ENCODE measurements around the gene ITGA2B. TPM values are rescaled to one million over a fixed set of nuclear protein-coding genes. Genes with fewer than 3 reads are reported as not detected.
A peak's percentile ranks its signal among the peaks of the same experiment; 100 is the strongest.

Gene ITGA2B
- total RNA-seq, 4 donors from 2014 or later: 0.31 to 1.2 (median 0.45) TPM; not detected in 1

DNA sequence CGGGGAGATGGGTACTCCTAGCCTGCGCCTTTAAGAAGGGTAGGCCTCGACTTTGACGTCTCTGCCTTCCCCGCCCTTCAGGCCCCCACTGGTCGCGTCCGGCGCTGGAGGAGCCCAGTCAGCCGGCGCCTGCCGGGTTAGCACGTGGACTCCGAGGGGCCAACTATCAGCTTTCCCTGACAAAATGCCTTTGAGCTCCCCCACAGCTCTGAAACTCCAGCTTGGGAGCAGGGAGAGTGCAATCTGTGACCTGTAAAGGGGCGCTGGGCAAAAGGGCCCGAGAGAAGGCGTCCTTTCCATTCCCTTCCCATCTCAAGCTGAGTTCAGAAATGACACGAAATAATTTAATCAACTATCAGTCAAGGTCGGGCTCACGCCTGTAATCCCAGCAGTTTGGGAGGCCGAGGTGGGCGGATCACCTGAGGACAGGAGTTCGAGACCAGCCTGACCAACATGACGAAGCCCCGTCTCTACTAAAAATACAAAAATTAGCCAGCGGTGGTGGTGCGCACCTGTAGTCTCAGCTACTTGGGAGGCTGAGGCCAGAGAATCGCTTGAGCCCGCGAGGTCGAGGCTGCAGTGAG, 62.5 kb downstream of the ITGA2B start:
- Histone ChIP-seq H3K27ac (peak overlapping the region in 3 of 4 donors; percentile 92 to 97 (median 95)), H3K4me3 (peak overlapping the region in 1 of 2 donors; percentile 67), H3K9me3 (no peaks in the 10 kb centered on the region), H3K27me3 (no peaks in the 10 kb centered on the region), H3K4me1 (peaks cover 0 to 57% (median 14%) of the 10 kb centered on the region in 3 donors), H3K36me3 (peaks cover 0 to 8% of the 10 kb centered on the region in 2 donors)
- TF ChIP-seq, protein P1, sequence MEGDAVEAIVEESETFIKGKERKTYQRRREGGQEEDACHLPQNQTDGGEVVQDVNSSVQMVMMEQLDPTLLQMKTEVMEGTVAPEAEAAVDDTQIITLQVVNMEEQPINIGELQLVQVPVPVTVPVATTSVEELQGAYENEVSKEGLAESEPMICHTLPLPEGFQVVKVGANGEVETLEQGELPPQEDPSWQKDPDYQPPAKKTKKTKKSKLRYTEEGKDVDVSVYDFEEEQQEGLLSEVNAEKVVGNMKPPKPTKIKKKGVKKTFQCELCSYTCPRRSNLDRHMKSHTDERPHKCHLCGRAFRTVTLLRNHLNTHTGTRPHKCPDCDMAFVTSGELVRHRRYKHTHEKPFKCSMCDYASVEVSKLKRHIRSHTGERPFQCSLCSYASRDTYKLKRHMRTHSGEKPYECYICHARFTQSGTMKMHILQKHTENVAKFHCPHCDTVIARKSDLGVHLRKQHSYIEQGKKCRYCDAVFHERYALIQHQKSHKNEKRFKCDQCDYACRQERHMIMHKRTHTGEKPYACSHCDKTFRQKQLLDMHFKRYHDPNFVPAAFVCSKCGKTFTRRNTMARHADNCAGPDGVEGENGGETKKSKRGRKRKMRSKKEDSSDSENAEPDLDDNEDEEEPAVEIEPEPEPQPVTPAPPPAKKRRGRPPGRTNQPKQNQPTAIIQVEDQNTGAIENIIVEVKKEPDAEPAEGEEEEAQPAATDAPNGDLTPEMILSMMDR (IDR thresholded peaks at IDR 0.05): peak in 1 of 4 experiments; percentile 22
- TF ChIP-seq POLR2AphosphoS5 (IDR thresholded peaks at IDR 0.05) (peak; percentile 67), POLR2A (IDR thresholded peaks at IDR 0.05) (no peak)
- 29 to 43% methylated on average over 12 to 13 of the region's 31 CpGs for WGBS, 2 donors (ENCODE audit: low coverage in 1 of 2)
- ATAC-seq: peak; percentile 90

DNA sequence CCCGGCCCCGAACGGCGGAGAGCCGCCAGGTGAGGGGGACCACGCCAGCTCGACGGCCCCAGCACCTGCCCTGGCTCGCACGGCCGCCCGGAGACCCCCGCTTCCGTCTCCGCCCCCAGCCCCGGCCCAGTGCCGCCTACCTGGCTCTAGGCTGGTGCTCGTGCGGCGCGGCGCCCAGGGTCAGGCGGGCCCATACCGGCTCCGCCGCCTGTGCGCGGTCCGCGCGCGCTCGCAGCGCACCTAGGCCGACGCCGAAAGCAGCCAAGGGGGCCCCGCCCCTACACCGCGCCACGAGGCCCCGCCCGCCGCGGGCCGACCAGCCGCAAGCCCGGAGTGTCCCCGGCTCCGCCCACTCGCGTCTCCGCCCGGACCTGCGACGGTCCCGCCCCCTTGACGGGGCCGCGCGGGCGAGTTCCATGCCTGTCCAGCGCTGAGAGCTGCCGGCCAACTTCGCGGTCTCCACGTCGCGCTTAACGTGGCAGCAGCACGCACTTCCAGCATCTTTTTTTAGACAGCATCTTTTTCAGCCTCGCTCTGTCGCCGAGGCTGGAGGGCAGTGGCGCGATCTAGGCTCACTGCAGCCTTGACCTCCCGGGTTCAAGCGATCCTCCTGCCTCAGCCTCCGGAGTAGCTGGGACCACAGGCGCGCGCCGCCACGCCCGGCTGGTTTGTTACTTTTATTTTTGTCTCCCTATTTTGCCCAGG, 64.7 kb downstream of the ITGA2B start, which contains the start of gene SLC25A39:
Gene SLC25A39 (minus strand): TSS at position 253 of the 705 bp plus-strand sequence. CDS start 1,261 bp downstream, outside the sequence.
- peaks cover 0 to 46% (median 11%) of the 10 kb centered on the region in 3 donors for H3K4me1 ChIP-seq
- peak; percentile 89 for ATAC-seq
- H3K9me3 ChIP-seq: no peaks in the 10 kb centered on the region
- H3K27me3 ChIP-seq: no peaks in the 10 kb centered on the region
- 0% methylated on average over 11 of the region's 85 CpGs; no CpG with 5 or more reads in 1 of the 2 donors for WGBS, 2 donors (ENCODE audit: low coverage in 1 of 2)
- TF ChIP-seq, protein P1 (IDR thresholded peaks at IDR 0.05): no peak
- TF ChIP-seq POLR2AphosphoS5 (IDR thresholded peaks at IDR 0.05) (peak; percentile 80), EP300 (IDR thresholded peaks at IDR 0.05) (no peak), POLR2A (IDR thresholded peaks at IDR 0.05) (peak; percentile 66)
- peak within 1 kb of the TSS; percentile 82 to 97 (median 94) for H3K27ac ChIP-seq
- peaks cover 0 to 30% of the 10 kb centered on the region in 2 donors for H3K36me3 ChIP-seq
- H3K4me3 ChIP-seq: peak within 1 kb of the TSS; percentile 67 to 77

DNA sequence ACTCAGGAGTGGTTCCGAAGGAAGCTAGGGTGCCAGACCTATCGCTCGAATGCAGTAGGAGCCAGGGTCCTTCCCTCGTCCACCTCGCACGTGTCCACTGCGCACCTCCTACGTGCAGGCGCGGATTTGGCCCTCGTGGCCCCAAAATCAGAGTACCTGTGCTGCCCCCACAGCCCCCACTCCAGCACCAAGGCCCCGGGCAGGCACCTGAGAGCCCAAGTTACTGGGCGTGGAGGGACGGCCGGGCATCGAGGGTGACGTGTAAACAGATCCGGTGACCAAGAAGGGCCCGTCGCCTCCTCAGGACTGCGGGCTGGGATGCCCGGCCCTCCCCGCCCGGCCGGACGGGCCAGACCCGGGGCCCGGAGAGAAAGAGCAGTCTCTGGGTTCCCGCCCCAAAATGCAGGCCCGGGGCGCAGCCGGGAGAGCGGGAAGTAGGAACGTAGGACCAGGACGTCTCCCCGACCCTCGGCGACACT, 65.3 kb downstream of the ITGA2B start:
- Histone ChIP-seq H3K36me3 (peaks cover 0 to 36% of the 10 kb centered on the region in 2 donors), H3K4me1 (peaks cover 0 to 46% (median 11%) of the 10 kb centered on the region in 3 donors), H3K9me3 (no peaks in the 10 kb centered on the region), H3K4me3 (peak overlapping the region; percentile 67 to 77), H3K27me3 (no peaks in the 10 kb centered on the region), H3K27ac (peak overlapping the region; percentile 29 to 97 (median 94))
- ATAC-seq: no peak
- TF ChIP-seq EP300 (IDR thresholded peaks at IDR 0.05) (no peak), POLR2A (IDR thresholded peaks at IDR 0.05) (no peak), POLR2AphosphoS5 (IDR thresholded peaks at IDR 0.05) (no peak)
- TF ChIP-seq, protein P1 (IDR thresholded peaks at IDR 0.05): no peak
- no CpG with 5 or more reads among the region's 38 CpGs for WGBS, 2 donors (ENCODE audit: low coverage in 1 of 2)

DNA sequence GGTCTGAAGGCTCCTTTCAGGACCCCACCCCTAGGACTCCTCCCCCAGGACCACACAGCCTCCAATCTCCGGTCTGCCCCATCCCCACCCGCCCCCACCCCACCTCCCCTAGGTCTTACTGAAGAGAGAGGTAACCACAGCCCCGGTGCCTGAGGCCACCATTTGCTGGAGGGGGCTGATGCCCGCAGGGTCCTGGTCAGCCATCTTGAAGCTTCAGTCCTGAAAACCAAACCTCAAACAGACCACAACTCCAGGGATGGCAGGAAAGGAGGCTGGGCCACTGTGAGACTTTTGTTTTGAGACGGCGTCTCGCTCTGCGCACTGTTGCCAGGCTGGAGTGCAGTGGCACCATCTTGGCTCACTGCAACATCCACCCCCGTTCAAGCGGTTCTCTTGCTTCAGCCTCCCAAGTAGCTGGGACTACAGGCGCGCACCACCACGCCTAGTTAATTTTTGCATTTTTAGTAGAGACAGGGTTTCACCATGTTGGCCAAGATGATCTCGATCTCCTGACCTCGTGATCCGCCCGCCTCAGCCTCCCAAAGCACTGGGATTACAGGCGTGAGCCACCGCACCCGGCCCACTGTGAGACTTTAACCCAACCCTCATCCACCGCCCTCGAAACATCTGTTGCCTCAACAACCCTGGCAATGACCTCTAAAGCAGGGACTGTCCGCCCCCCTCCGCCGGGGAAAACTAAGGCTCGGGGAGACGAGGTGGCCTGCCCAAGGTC, 65.9 kb downstream of the ITGA2B start:
- WGBS, 2 donors (ENCODE audit: low coverage in 1 of 2): 50 to 76% methylated on average over 8 to 9 of the region's 27 CpGs
- ATAC-seq: no peak
- Histone ChIP-seq H3K27me3 (no peaks in the 10 kb centered on the region), H3K9me3 (no peaks in the 10 kb centered on the region), H3K27ac (peak overlapping the region in 1 of 4 donors; percentile 95), H3K4me1 (peaks cover 0 to 46% (median 11%) of the 10 kb centered on the region in 3 donors), H3K4me3 (peak overlapping the region; percentile 67 to 77), H3K36me3 (peaks cover 0 to 40% of the 10 kb centered on the region in 2 donors)
- TF ChIP-seq EP300 (IDR thresholded peaks at IDR 0.05): no peak
- no peak for TF ChIP-seq POLR2A (IDR thresholded peaks at IDR 0.05)
- TF ChIP-seq, protein P1 (IDR thresholded peaks at IDR 0.05): no peak
- no peak for TF ChIP-seq POLR2AphosphoS5 (IDR thresholded peaks at IDR 0.05)
